HAP-1 (cell line): ENCODE measurements around the gene MTHFD2L.

Source experiments
- DNase-seq, 2 experiments: peaks; one replicate each; pipeline ENCODE4 v3.0.0-alpha.2; 2016 to 2020; ENCODE audit warnings: low spot score in 2 of 2
- H3K27me3 ChIP-seq: fragments of 250-450 bp; sonication (Bioruptor Pico); 2 replicates; pipeline ENCODE4 v1.5.1; 2020; ENCODE audit warnings: low read depth, mild to moderate bottlenecking, moderate library complexity
- H3K36me3 ChIP-seq: fragments of 250-450 bp; sonication (Bioruptor Pico); replicated peaks from 2 replicates; pipeline ENCODE4 v1.5.1; 2020; ENCODE audit warnings: mild to moderate bottlenecking
- H3K4me1 ChIP-seq: fragments of 250-450 bp; sonication (Bioruptor Pico); 2 replicates; pipeline ENCODE4 v1.5.1; 2020; ENCODE audit warnings: mild to moderate bottlenecking
- H3K4me3 ChIP-seq: fragments of 250-450 bp; sonication (Bioruptor Pico); 2 replicates; pipeline ENCODE4 v1.5.1; 2020; ENCODE audit warnings: mild to moderate bottlenecking, moderate library complexity
- H3K9me3 ChIP-seq: fragments of 250-450 bp; sonication (Bioruptor Pico); 2 replicates; pipeline ENCODE4 v1.5.1; 2020; ENCODE audit warnings: mild to moderate bottlenecking, moderate library complexity
- in situ Hi-C: fragments of 300-500 bp; cut with MboI; formaldehyde crosslinking; loops from 3 replicates; pipeline ENCODE4 v1.14.3; 2020; ENCODE audit warnings: low sequenced_read_pairs, inconsistent platforms, mixed read lengths

The MTHFD2L gene

DNA sequence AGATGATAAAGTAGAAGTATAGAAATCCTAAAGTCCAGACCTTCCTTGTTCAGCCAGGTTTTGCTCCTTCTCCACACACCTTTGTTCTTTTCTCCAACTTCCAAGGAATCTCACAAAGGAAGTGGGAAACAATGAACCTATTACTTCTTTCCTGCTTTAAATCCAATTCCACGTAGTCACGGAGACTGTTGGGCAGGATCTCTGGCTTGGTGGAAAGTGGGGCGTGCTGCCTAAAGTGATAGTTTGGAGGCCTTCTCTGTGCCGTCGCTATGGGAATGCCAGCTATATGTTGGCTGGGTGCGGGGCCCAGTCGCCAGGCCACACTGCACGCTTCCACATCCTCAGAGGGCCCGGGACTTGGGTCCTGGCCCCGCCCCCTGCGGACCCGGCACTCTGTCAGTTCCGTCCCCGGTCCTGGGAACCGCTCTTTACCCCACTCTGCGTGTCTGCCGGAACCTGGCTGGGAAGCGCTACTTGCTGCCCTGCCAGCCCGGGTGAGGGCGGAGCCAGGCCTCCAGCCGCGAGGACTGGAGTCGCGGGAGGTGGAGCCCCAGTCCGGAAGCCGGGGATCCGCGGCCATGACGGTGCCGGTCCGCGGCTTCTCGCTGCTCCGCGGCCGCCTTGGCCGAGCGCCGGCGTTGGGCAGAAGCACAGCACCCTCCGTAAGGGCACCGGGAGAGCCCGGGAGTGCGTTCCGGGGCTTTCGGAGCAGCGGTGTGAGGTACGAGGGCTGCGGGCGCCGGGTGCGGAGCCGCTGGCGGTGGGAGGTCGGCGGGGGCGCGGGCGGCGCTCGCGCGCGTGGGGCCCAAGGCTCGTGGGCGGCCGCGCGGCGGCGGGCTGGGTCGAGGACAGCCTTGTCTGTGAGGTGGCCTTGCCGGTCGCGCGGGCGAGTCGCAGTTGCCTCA lies at the start of gene MTHFD2L:
TSS of gene MTHFD2L (plus strand) at position 558 of the 905 bp plus-strand sequence. CDS start at position 579, 21 bp downstream.
- DNase-seq: peak; percentile 92 to 95
- in situ Hi-C loops: no loop called here
- peaks cover 15% of the 10 kb centered on the region for H3K27me3 ChIP-seq

DNA sequence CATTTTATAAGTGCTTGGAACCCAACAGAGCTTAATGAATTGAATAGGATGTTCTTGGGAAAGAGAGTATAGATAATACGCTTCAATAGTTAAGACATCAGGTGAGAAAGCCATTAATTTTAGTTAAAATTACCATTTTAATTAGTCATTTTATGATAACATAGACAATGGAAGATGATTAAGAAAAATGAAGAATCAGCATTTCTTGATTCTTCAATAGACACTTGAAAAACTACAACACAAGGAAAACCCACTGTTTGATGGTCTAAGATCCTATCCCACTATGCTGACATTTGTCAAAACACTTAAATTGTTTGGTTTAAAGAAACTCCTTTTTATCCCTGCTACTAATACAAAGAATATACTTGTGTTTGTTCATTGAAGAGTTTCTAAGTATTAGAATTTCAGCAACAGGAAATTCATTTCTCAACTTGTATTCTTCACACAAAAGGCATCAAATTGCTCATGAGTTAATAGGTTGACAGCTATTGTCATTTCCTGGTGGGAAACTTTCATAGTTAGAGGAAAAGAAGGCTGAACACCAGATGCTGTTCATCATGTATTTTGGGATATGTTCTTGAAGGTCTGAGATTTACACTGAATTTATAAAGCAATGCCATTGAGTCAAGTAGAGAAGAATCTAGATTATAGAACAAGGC lies 49.3 kb upstream of the MTHFD2L start:
- no peak overlapping the region for H3K4me3 ChIP-seq
- no peaks in the 10 kb centered on the region for H3K36me3 ChIP-seq
- no peaks in the 10 kb centered on the region for H3K9me3 ChIP-seq
- peaks cover 4% of the 10 kb centered on the region; the same call in 1 of the 2 replicates for H3K27me3 ChIP-seq
- no peak for DNase-seq
- in situ Hi-C loops: no loop called here
- H3K4me1 ChIP-seq: no peaks in the 10 kb centered on the region

More for the DNA sequence above, at the start of gene MTHFD2L:
- peak within 1 kb of the TSS; percentile 43 for H3K4me3 ChIP-seq
- no peaks in the 10 kb centered on the region for H3K9me3 ChIP-seq
- peaks cover 6% of the 10 kb centered on the region; the same call in 1 of the 2 replicates for H3K4me1 ChIP-seq
- peaks cover 17% of the 10 kb centered on the region for H3K36me3 ChIP-seq

DNA sequence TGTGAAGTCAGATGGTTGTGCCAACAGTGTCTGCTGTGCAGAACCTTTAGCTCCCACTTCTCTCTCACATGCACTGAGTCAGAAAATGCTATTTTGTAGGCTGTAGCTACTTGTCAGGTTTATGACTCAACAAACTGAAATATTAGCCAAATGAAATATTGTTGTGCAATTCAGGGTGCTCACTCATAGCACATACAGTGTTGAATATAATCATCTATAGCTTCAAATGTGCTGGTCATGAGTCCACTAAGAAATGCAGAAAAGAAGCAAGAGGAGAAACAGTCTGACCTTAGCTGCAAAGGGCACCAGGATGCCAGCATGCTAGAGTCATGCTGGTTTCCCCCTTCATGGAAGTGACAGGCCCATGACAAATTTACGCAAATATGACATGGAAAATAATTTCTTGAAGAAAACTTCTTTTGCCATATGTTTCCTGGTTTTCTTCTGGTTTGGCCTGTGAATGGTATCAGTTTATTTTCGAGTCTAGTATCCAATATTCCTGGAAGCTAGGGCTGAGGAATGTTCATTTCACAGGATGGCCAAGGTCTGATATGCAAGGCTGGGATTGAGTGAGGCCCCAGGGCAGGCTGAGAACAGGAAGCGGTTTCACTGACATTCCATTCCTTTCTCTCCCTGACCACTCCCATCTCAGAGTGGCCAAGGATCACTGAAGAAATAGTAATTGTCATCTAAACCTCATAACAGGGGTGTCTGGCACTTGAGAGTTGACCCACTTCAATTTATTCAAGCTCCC lies 48.6 kb upstream of the MTHFD2L start:
- DNase-seq: peak in 1 of 2 experiments; percentile 32
- Histone ChIP-seq H3K4me3 (no peak overlapping the region), H3K27me3 (no peaks in the 10 kb centered on the region), H3K36me3 (no peaks in the 10 kb centered on the region), H3K9me3 (no peaks in the 10 kb centered on the region), H3K4me1 (no peaks in the 10 kb centered on the region)
- in situ Hi-C loops: no loop called here

DNA sequence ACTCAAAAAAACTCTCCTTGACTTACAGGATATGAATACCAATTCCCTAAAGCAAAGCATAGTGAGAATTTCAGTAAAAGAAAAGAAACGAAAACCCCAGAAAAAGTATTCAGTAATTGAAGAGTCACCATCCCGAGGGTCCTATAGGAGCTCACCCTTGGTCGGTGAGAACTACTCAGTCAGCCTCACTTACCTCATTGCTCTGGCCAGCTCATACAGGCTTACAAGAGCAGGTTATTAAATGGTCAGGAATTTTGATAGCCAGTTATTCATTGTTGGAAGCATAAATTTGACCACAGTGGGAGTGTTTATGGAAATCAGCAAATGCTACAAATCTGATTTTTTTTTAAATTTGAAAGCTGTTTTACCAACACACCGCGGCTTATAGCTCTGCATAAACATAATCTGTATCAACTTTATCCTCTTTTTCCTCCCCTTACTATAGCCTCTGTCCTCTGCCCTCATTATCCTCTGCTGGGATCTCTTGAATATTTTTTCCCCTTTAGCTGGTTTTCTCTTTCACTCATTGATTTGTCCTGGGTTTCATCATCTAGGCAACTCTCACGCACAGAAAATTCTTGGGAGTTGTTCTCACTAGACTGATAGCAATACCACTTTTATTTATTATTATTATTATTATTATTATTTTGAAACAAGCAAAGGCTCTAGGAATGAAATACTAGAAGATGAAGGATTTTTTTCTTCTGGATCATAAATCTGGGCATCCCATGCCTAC lies 47.9 kb upstream of the MTHFD2L start:
- H3K4me1 ChIP-seq: no peaks in the 10 kb centered on the region
- H3K4me3 ChIP-seq: no peak overlapping the region
- in situ Hi-C loops: no loop called here
- no peaks in the 10 kb centered on the region for H3K9me3 ChIP-seq
- H3K27me3 ChIP-seq: no peaks in the 10 kb centered on the region
- H3K36me3 ChIP-seq: no peaks in the 10 kb centered on the region
- DNase-seq: no peak

DNA sequence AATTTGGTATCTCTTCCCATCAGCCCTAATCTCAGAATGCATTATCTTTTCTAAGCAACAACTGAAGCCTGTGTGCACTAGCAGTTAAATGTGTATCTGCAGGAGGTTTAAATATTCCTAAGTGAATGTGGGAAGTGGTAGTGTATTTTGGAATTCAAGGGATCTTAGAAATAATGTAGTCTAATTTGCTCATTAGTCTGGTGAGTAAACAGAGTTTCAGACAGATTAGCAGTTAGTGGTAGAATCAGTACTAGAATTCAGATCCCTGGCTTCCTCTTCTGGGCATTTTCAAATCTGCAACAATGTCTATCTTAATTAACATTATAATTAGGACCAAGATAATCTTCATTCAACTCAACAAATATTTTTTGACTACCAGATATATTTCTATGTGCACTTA lies 47.2 kb upstream of the MTHFD2L start:
- H3K4me3 ChIP-seq: no peak overlapping the region
- H3K36me3 ChIP-seq: no peaks in the 10 kb centered on the region
- in situ Hi-C loops: no loop called here
- H3K27me3 ChIP-seq: no peaks in the 10 kb centered on the region
- H3K4me1 ChIP-seq: no peaks in the 10 kb centered on the region
- no peak for DNase-seq
- H3K9me3 ChIP-seq: no peaks in the 10 kb centered on the region

DNA sequence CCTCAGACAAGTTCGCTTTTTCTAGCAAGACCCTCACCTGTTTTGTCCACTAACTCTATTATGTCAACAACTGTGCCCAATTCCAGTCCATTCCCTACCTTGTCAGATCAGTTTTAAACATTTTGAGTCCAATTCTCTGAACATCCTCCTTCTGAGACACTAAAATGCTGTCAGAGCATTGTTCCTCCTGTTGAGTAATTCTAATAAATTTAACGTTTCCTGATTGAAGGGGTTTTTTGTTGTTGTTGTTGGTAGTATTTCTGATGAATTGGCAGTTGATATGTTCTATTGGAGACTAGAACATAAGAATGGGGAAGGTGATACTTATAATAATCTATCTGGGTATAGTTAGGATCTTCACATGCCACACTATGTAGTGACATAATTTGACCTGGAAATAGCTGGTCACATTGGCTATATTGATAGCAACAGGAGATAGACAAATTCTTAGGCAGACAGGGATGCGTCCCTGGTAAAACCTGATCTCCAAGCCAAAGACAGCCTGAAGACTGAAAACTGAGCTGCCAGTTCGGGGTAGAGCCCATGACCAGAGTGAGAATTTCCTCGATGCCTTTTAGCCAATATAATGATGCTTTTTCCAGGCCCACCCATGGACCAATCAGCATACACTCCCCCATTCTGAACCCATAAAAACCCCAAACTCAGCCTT lies 46.5 kb upstream of the MTHFD2L start:
- no peaks in the 10 kb centered on the region for H3K36me3 ChIP-seq
- DNase-seq: no peak
- H3K4me3 ChIP-seq: no peak overlapping the region
- in situ Hi-C loops: no loop called here
- H3K27me3 ChIP-seq: no peaks in the 10 kb centered on the region
- H3K4me1 ChIP-seq: no peaks in the 10 kb centered on the region
- no peaks in the 10 kb centered on the region for H3K9me3 ChIP-seq

DNA sequence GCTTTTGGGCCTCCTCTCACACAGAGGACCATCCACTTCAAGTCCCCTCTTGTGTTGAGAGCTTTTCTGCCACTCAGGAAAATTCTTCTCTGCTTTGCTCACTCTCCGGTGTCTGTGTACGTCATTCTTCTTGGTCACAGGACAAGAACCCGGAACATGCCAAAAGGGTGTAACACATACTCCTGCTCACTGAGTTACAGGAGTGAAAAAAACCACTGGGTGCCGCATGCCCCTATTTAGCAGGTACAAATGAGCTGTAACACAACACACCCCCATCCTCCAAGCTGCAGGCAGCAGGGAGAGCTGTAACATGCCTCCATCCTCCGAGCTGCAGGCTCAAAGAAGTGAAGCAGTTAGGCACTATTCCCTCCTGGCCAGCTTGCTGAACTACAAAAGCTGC lies 45.9 kb upstream of the MTHFD2L start:
- Histone ChIP-seq H3K36me3 (no peaks in the 10 kb centered on the region), H3K9me3 (no peaks in the 10 kb centered on the region), H3K4me1 (no peaks in the 10 kb centered on the region), H3K4me3 (no peak overlapping the region), H3K27me3 (no peaks in the 10 kb centered on the region)
- no peak for DNase-seq
- in situ Hi-C loops: no loop called here

DNA sequence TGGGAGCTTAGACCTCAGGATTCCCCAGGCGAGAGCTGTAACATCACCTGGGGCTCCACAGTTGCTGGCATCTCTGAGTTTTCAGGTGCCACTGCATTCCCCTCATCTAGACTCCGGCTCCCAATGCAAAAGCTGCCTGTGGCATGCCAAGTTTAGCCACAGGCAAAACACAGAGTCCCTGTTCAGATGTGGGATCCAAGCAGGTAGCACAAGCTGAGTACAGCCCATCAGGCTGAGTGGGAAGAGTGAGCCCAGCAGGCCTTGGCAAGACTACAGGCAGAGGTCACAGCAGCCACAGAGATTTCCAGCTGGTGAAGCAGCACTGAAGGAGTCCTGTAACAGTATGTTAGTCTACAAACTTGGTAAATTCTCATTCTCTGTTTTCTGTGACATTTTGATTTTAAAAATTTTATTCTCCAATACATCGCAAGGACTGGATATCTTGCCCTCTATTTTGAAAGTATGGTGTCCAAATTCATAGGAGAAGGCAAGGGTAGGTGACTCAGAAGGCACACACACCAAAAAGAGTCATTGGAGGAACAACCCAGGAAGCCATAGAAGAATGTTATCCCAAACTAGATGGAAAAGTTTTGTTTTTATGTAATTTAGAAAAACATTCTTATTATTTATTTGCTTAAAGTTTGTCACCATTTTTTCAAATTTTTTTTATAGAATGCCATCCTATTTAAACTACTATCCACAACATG lies 45.4 kb upstream of the MTHFD2L start:
- no peaks in the 10 kb centered on the region for H3K4me1 ChIP-seq
- no peak overlapping the region for H3K4me3 ChIP-seq
- no peak for DNase-seq
- in situ Hi-C loops: no loop called here
- no peaks in the 10 kb centered on the region for H3K9me3 ChIP-seq
- no peaks in the 10 kb centered on the region for H3K36me3 ChIP-seq
- no peaks in the 10 kb centered on the region for H3K27me3 ChIP-seq

DNA sequence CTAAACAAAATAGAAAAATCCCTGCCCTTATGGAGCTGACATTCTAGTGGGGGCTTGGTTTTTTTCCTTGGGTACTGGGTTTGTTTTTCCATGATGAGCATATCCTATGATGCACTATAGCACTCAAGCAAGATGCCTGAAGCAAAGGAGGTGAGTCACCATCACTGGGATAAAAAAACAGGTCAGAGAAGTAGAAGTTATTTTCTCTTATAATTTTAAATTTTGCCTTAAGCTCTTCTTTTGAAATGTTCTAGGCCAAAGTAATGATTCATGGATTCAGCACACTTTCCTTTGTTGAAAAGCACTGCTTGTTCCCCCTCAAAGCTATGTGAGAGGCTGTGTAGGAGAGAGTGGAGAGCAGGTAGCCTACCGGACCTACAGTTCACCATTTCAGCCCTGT lies 43.7 kb upstream of the MTHFD2L start:
- H3K36me3 ChIP-seq: no peaks in the 10 kb centered on the region
- in situ Hi-C loops: no loop called here
- DNase-seq: no peak
- H3K9me3 ChIP-seq: no peaks in the 10 kb centered on the region
- no peaks in the 10 kb centered on the region for H3K27me3 ChIP-seq
- H3K4me1 ChIP-seq: no peaks in the 10 kb centered on the region
- no peak overlapping the region for H3K4me3 ChIP-seq

DNA sequence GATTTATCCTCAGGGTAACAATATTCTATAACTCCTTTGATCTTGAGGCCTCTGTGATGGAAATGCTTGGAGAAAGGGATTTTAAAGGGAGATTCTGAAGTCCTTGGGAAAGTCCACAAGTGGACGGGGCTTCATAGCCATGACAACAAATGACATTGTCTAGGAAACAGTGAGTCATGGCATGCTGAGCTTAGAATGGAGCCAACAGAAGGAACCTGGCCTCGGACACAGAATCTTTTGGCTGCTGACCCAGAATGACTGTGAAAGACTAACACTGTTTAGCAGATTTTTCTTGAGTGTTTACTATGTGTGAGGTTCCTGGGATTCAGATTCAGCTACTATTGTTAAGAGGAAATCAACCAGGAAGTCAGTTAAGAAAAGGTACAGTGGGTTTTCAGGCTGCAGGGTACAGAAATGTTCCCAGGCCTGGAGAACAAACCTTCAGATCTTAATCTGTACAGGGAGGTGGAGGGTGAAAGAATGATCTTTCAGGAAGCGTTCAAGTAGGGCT lies 40.8 kb upstream of the MTHFD2L start:
- H3K4me1 ChIP-seq: no peaks in the 10 kb centered on the region
- no peaks in the 10 kb centered on the region for H3K27me3 ChIP-seq
- in situ Hi-C loops: no loop called here
- no peak for DNase-seq
- no peaks in the 10 kb centered on the region for H3K36me3 ChIP-seq
- H3K4me3 ChIP-seq: no peak overlapping the region
- H3K9me3 ChIP-seq: no peaks in the 10 kb centered on the region

DNA sequence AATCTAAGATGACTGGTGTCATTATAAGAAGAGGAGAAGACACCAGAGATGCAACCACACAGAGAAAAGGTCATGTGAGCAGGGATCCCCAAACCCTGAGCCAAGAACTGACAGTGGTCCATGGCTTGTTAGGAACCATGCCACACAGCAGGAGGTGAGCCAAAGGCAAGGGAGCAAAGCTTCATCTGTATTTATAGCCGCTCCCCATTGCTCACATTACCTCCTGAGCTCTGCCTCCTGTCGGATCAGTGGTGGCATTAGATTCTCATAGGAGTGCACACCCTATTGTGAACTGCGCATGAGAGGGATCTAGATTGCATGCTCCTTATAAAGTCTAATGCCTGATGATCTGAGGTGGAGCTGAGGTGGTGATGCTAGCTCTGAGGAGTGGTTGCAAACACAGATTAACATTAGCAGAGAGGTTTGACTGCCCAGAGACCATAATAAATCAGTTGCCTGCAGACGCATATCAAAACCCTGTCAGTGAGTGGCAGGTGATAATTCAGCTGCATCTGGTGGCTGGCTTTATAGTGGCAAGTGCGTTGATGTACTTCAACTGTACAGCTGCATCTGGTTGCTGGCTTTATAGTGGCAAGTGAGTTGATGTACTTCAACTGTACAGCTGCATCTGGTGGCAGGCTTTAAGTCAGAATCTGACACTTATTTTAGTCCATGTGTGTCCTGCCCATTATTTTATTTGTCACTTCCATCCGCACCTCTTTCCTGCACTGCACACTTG lies 39.1 kb upstream of the MTHFD2L start:
- no peaks in the 10 kb centered on the region for H3K36me3 ChIP-seq
- in situ Hi-C loops: no loop called here
- no peaks in the 10 kb centered on the region for H3K9me3 ChIP-seq
- no peak overlapping the region for H3K4me3 ChIP-seq
- no peaks in the 10 kb centered on the region for H3K27me3 ChIP-seq
- H3K4me1 ChIP-seq: no peaks in the 10 kb centered on the region
- no peak for DNase-seq

DNA sequence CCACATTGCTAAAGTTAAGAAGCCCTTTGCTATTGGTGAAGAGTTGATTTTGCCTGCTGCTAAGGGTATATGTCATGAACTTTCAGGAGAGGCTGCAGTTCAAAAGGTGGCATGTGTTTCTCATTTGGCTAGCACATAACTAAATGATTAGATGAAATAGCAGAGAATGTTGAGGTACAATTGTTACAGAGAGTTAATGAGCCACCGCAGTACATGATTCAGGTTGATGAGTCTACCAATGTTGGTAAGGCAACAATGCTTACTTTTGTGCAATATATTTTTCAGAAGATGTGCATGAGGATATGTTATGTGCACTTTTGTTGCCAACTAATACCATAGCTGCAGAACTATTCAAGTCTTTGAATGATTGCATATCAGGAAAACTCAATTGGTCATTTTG lies 37.8 kb upstream of the MTHFD2L start:
- DNase-seq: no peak
- no peaks in the 10 kb centered on the region for H3K36me3 ChIP-seq
- no peaks in the 10 kb centered on the region for H3K4me1 ChIP-seq
- H3K27me3 ChIP-seq: no peaks in the 10 kb centered on the region
- in situ Hi-C loops: no loop called here
- no peaks in the 10 kb centered on the region for H3K9me3 ChIP-seq
- H3K4me3 ChIP-seq: no peak overlapping the region
